Sigmoid colon (tissue), 4 donors: ENCODE measurements around the gene TEX19.

Source experiments
- CTCF ChIP-seq, 4 experiments: fragments of 450-650 bp in 3 of 4; fragments of 200-600 bp in 1 of 4; IDR thresholded peaks; one replicate each; pipeline ENCODE4 v1.5.1; 2016 to 2019; ENCODE audit warnings: antibody characterized with exemption in 4 of 4, mild to moderate bottlenecking in 3 of 4, moderate library complexity in 2 of 4
- EP300 ChIP-seq, 4 donors: sonication (generic); formaldehyde crosslinking; IDR thresholded peaks; one replicate each; pipeline ENCODE4 v1.6.1; 2017; ENCODE audit warnings: antibody characterized with exemption in 4 of 4
- POLR2A ChIP-seq, 2 donors: fragments of 450-650 bp; IDR thresholded peaks; one replicate each; pipeline ENCODE4 v1.6.1; 2016; ENCODE audit warnings: antibody characterized with exemption in 2 of 2, mild to moderate bottlenecking in 2 of 2, moderate library complexity in 2 of 2
- POLR2AphosphoS5 ChIP-seq, 4 donors: sonication (generic); formaldehyde crosslinking; IDR thresholded peaks; one replicate each; pipeline ENCODE4 v1.6.1; 2017; ENCODE audit warnings: antibody characterized with exemption in 4 of 4

DNA sequence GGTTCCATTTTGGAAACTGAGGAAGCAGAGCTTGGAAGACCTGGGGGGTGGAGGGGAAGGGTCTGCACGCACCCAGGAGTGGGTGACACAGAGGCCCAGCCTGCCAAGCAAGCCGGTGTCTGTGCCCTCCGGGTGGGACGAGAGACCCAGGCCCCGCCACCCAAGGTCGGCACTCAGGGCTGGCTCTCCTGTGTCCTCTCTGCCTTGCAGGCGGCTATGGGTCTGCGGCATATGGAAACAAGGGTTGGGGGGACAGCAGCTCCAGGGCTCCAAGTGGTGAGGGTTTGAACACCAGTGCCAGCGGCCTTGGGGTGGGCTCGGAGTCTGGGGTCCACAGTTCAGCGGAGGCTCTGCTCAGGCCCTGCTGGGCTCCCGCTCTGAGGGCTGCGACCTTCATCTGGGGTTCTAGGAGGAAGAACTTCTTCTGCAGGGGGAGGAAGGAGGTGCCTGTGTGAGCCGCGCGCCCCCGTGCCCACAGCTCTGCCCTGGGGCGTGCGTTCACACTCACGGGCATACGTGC is 37.0 kb upstream of the TEX19 start:
- TF ChIP-seq POLR2AphosphoS5 (IDR thresholded peaks at IDR 0.05), result no peak
- TF ChIP-seq CTCF (IDR thresholded peaks at IDR 0.05), result no peak
- TF ChIP-seq POLR2A (IDR thresholded peaks at IDR 0.05), result no peak
- TF ChIP-seq EP300 (IDR thresholded peaks at IDR 0.05), result no peak
